ENCODE measurements around the gene SLC22A5.

- TF ChIP-seq SIN3A (IDR thresholded peaks at IDR 0.05; ENCODE audit: low read depth, low read length), result no peak
- no peak for TF ChIP-seq CTCF (IDR thresholded peaks at IDR 0.05 in 2 of 3, conservative IDR thresholded peaks at IDR 0.05 in 1 of 3; ENCODE audit: control insufficient read depth in 2 of 3, extremely low read depth in 1 of 3, insufficient read depth in 1 of 3, low read depth in 3 of 3, low read length in 3 of 3)
- TF ChIP-seq EGR1 (IDR thresholded peaks at IDR 0.05; ENCODE audit: borderline replicate concordance in 1 of 2, low read depth in 2 of 2, low read length in 2 of 2), result no peak
- TF ChIP-seq ZNF687 (IDR thresholded peaks at IDR 0.05), result no peak
- no peak for TF ChIP-seq EZH2 (IDR thresholded peaks at IDR 0.05; ENCODE audit: borderline replicate concordance, control insufficient read depth, low read depth, low read length)
- TF ChIP-seq MXI1 (IDR thresholded peaks at IDR 0.05; ENCODE audit: low read depth, low read length), result no peak
- TF ChIP-seq BACH1 (IDR thresholded peaks at IDR 0.05; ENCODE audit: borderline replicate concordance), result no peak
Observed at GRCh38 chr5:132380047-132380446, 10.5 kb downstream of the SLC22A5 start.

Measured in GM12878 (cell line).